ENCODE results near the gene ECI2.
"Not testable (repeated sequence)": the region's sequence is repeated elsewhere in the genome, so short reads cannot be mapped to it uniquely, and the experiment has no call there.

Gene ECI2

DNA sequence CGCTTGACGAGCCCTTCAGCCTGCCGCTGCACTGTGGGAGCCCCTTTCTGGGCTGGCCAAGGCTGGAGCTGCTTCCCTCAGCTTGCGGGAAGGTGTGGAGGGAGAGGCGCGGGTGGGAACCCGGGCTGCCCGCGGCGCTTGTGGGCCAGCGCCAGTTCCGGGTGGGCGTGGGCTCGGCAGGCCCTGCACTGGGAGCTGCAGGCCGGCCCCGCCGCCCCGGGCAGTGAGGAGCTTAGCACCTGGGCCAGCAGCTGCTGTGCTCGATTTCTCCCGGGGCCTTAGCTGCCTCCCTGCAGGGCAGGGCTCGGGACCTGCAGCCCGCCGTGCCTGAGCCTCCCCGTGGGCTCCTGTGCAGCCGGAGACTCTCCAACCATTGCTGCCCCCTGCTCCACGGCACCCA lies 45.3 kb downstream of the ECI2 start:
- H3K9ac ChIP-seq (ENCODE audit: low read length); H3K4me1 ChIP-seq (ENCODE audit: insufficient read depth, low read length); H3K27ac ChIP-seq (ENCODE audit: low read depth, low read length); H3K9me3 ChIP-seq (ENCODE audit: low read length); H3K4me3 ChIP-seq (ENCODE audit: low read depth in 1 of 2, low read length in 2 of 2); H3K36me3 ChIP-seq (ENCODE audit: insufficient read depth, low read length); H3K27me3 ChIP-seq (ENCODE audit: control insufficient read depth in 1 of 2, insufficient read depth in 2 of 2, low read length in 2 of 2): not testable (repeated sequence)

DNA sequence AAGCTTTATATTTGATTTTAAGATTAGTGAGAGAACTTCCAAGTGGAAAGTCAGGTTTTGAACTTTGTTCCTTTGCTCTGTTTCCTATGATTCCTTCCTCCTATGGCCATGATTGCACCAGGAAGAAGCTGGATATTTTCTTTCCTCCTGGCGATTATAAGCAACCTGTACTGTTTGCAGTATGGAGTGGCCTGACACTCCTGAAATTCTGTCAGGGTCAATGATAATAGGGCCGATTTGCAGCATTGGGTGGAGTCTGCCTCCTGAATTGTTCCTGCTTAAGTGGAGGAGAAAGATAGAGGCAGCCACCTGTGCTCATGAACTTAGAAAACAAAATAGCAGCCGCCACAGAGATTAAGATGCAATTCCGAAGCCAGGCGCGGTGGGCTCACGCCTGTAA lies 46.7 kb downstream of the ECI2 start:
- no peaks in the 10 kb centered on the region for H3K4me1 ChIP-seq (ENCODE audit: insufficient read depth, low read length)
- no peak overlapping the region for H3K27ac ChIP-seq (ENCODE audit: low read depth, low read length)
- no peaks in the 10 kb centered on the region for H3K36me3 ChIP-seq (ENCODE audit: insufficient read depth, low read length)
- H3K4me3 ChIP-seq (ENCODE audit: low read depth in 1 of 2, low read length in 2 of 2): no peak overlapping the region
- no peaks in the 10 kb centered on the region for H3K27me3 ChIP-seq (ENCODE audit: control insufficient read depth in 1 of 2, insufficient read depth in 2 of 2, low read length in 2 of 2)
- no peaks in the 10 kb centered on the region for H3K9me3 ChIP-seq (ENCODE audit: low read length)
- no peak overlapping the region for H3K9ac ChIP-seq (ENCODE audit: low read length)

DNA sequence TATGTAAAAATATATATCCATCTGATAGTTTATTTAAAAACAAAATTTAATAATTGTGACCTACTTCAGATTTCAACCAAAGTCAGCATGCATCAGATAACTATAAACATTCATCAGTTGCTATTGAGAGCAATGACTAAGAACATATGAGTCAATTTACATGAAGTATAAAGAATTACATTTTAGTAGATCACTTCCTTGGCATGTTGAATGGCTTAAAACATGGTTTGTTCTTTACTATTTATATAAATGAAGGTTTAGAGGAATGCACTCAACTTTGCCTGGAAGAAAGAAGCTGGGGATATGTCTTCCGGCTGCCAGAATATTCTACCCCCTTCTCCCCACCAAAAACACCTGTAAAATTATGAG lies 50.1 kb downstream of the ECI2 start:
- Histone ChIP-seq H3K27me3 (ENCODE audit: control insufficient read depth in 1 of 2, insufficient read depth in 2 of 2, low read length in 2 of 2) (no peaks in the 10 kb centered on the region), H3K27ac (ENCODE audit: low read depth, low read length) (no peak overlapping the region), H3K9ac (ENCODE audit: low read length) (no peak overlapping the region), H3K4me1 (ENCODE audit: insufficient read depth, low read length) (no peaks in the 10 kb centered on the region), H3K4me3 (ENCODE audit: low read depth in 1 of 2, low read length in 2 of 2) (no peak overlapping the region), H3K36me3 (ENCODE audit: insufficient read depth, low read length) (no peaks in the 10 kb centered on the region), H3K9me3 (ENCODE audit: low read length) (no peaks in the 10 kb centered on the region)

DNA sequence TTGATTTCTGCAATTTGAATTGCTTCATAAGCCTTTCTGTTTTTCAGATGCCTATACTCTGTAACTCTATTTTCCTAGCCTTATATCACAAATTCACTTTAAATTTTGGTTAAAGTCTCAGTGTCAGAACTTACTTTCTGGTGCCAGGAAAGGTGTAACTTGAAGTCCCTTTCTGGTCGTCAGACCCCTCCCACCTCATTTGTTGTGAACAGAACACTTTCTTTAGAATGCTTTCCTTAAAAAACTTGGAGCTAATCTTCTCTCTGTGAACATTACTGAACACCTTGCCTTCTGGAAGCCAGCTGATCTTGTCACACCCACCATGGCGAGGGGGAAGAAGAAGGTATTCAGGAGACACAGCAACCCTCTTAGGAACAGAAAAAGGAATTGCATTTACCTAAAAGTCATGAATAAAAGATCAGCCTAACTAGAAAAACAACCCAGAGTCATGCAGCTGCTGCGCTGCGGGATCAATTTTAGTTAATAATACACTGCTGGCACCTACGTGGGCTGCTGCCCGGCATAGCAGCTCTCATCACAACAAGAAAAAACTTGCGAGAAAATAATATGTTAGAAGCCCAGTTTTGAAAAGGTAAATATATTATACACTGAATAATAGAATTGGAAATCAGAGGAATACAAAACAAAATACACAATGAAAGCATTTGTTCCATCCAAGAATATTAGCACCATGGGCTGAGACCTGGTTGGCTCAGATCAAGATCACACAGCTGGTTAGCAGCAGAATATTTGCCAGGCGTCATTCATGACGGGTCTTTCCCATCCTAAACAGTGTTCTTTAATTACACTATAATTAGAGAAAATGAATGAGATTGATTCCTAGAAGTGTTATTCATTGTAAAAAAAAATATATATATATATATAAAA lies 50.7 kb downstream of the ECI2 start:
- H3K4me1 ChIP-seq (ENCODE audit: insufficient read depth, low read length): no peaks in the 10 kb centered on the region
- H3K9me3 ChIP-seq (ENCODE audit: low read length): no peaks in the 10 kb centered on the region
- no peak overlapping the region for H3K9ac ChIP-seq (ENCODE audit: low read length)
- H3K4me3 ChIP-seq (ENCODE audit: low read depth in 1 of 2, low read length in 2 of 2): no peak overlapping the region
- no peak overlapping the region for H3K27ac ChIP-seq (ENCODE audit: low read depth, low read length)
- H3K36me3 ChIP-seq (ENCODE audit: insufficient read depth, low read length): no peaks in the 10 kb centered on the region
- no peaks in the 10 kb centered on the region for H3K27me3 ChIP-seq (ENCODE audit: control insufficient read depth in 1 of 2, insufficient read depth in 2 of 2, low read length in 2 of 2)

DNA sequence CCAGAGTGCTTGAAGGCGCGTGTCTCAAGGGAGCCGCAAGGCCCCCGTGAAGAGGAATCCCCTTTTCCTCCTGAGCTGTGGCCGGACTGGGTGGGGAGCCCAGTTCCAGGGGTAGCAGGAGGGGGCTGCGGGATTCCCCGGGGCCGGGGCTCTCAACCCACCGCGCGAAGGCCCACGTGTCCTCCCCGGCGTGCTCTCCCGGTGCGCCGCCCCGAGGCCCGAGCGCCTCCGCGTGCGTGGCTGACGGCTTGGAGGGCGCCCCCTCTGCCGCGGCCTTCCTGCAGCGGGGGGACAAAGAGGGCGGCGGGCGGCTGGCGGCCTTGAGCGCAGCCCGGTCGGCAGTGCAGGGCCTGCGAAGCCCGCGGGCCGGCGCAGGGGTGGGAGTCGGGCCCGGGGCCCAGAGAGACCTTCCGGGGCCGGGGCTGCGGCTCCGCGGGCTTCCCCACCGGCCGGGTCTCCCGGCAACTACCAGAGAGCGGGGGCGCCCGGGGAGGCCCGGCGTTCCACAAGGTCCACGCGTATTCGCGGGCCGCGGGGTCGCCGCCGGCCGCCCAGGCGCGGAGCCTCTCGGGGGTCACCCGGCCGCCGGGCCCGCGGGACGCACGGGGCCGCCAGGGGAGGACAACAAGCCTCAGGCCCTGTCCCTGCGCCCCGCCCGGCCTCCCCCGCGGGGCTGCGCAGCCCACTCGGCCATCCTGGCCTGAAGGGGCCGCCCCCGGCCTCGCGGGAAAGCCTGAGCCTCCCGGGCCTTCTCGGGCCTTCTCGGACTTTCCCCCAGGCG lies 56.5 kb downstream of the ECI2 start, which contains the start of gene FAM217A:
Gene FAM217A, minus strand, starts transcription at position 447 of the 781 bp plus-strand sequence. CDS start 1,723 bp downstream, outside the sequence.
- Histone ChIP-seq H3K9ac (ENCODE audit: low read length) (no peak within 1 kb of the TSS), H3K4me3 (ENCODE audit: low read depth in 1 of 2, low read length in 2 of 2) (no peak within 1 kb of the TSS), H3K9me3 (ENCODE audit: low read length) (no peaks in the 10 kb centered on the region), H3K4me1 (ENCODE audit: insufficient read depth, low read length) (no peaks in the 10 kb centered on the region), H3K27me3 (ENCODE audit: control insufficient read depth in 1 of 2, insufficient read depth in 2 of 2, low read length in 2 of 2) (peaks cover 0 to 7% of the 10 kb centered on the region in 2 donors), H3K36me3 (ENCODE audit: insufficient read depth, low read length) (no peaks in the 10 kb centered on the region), H3K27ac (ENCODE audit: low read depth, low read length) (no peak within 1 kb of the TSS)

DNA sequence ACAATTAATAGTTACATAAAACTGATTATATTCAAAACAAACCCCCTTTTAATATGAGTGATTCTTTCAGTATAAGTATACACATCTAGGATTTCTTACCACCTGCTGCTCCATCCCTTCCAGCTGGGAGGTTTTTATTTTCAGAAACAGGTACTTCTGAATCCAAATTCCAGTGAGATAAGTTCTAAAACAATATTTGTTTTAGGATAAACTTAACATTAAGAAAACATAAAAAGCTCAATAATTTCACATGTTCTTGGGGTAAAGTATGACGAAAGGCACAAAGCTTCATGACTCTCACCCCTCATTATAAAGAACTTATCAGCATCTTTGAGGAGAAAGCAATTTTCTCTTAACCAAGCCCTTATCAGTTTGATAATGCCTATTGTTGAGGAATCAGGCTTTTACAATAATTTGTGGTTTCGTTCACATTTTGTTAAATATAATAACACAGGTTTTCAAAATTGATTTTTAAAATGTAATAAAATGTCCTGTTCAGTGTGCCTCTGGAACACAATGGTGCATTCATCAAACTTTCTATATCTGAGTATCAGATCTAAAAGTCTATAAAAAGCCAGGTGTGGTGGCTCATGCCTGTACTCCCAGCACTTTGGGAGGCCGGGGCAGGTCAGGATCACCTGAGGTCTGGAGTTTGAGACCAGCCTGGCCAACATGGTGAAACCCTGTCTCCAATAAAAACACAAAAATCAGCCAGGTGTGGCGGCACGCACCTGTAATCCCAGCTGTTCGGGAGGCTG lies 60.7 kb downstream of the ECI2 start:
- Histone ChIP-seq H3K4me1 (ENCODE audit: insufficient read depth, low read length) (no peaks in the 10 kb centered on the region), H3K27ac (ENCODE audit: low read depth, low read length) (no peak overlapping the region), H3K9me3 (ENCODE audit: low read length) (no peaks in the 10 kb centered on the region), H3K27me3 (ENCODE audit: control insufficient read depth in 1 of 2, insufficient read depth in 2 of 2, low read length in 2 of 2) (peaks cover 0 to 7% of the 10 kb centered on the region in 2 donors), H3K36me3 (ENCODE audit: insufficient read depth, low read length) (no peaks in the 10 kb centered on the region), H3K9ac (ENCODE audit: low read length) (no peak overlapping the region), H3K4me3 (ENCODE audit: low read depth in 1 of 2, low read length in 2 of 2) (no peak overlapping the region)

DNA sequence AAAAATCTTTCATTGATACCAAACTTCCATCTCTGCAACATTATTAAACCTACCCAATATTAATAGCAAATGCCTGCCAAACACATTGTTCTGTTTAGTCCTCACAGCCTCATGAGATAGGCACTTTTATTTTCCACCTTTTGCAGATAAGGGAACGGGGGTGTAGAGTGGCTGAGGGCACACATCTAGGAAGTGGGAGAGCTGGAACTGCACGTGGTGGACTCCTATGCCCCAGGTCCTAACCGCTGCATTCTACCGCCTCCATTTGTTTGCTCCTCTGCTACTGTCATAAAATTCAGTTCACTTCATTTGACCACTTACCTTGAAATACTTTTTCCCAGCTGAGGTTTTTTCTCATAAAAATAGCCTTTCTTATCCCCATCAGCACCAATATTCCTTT lies 64.0 kb downstream of the ECI2 start:
- Histone ChIP-seq H3K27ac (ENCODE audit: low read depth, low read length) (no peak overlapping the region), H3K27me3 (ENCODE audit: control insufficient read depth in 1 of 2, insufficient read depth in 2 of 2, low read length in 2 of 2) (no peaks in the 10 kb centered on the region), H3K36me3 (ENCODE audit: insufficient read depth, low read length) (no peaks in the 10 kb centered on the region), H3K9ac (ENCODE audit: low read length) (no peak overlapping the region), H3K9me3 (ENCODE audit: low read length) (no peaks in the 10 kb centered on the region), H3K4me1 (ENCODE audit: insufficient read depth, low read length) (no peaks in the 10 kb centered on the region), H3K4me3 (ENCODE audit: low read depth in 1 of 2, low read length in 2 of 2) (no peak overlapping the region)

DNA sequence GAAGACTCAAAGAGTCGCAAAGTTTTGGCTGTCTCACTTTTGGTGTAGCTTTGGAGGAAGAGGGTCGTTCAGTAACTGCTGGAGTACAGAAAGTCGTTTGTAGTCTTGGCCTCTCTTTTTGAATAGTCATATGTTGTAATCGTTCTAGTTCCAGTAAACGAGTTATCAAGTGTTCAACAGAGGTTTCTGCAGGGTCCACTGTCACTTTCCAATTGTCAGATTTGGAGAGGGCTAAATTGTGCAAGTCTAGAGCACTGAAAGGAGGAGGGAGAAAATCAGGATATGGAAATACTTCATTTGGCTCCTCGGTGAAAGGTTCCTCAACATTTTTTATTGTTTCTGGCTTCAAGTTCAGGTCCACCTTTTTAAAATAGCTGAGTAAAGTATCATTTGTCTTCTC lies 66.2 kb downstream of the ECI2 start:
- H3K4me3 ChIP-seq (ENCODE audit: low read depth in 1 of 2, low read length in 2 of 2): no peak overlapping the region
- H3K27me3 ChIP-seq (ENCODE audit: control insufficient read depth in 1 of 2, insufficient read depth in 2 of 2, low read length in 2 of 2): no peaks in the 10 kb centered on the region
- no peak overlapping the region for H3K9ac ChIP-seq (ENCODE audit: low read length)
- H3K36me3 ChIP-seq (ENCODE audit: insufficient read depth, low read length): no peaks in the 10 kb centered on the region
- H3K9me3 ChIP-seq (ENCODE audit: low read length): no peaks in the 10 kb centered on the region
- no peak overlapping the region for H3K27ac ChIP-seq (ENCODE audit: low read depth, low read length)
- no peaks in the 10 kb centered on the region for H3K4me1 ChIP-seq (ENCODE audit: insufficient read depth, low read length)

DNA sequence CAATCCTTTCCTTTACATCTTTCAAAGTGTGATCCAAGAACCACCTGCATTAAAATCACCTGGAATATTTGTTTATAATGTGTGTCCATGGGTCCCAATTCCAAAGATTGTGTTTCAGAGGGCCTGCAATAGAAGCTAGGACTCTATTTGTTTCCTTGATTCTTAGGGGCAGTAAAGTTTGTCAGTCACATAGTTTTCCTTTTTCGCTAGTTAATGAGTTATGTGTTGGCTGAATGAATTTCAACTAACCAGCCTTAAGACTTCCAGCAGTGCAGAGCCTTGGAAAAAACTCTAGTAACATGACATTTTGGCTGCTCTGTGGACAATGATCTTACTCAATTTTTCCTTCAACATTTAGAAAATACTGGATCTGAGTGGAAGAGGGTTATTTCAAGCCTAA lies 67.7 kb downstream of the ECI2 start:
- Histone ChIP-seq H3K4me1 (ENCODE audit: insufficient read depth, low read length) (no peaks in the 10 kb centered on the region), H3K9me3 (ENCODE audit: low read length) (no peaks in the 10 kb centered on the region), H3K36me3 (ENCODE audit: insufficient read depth, low read length) (peaks cover 13% of the 10 kb centered on the region), H3K27me3 (ENCODE audit: control insufficient read depth in 1 of 2, insufficient read depth in 2 of 2, low read length in 2 of 2) (no peaks in the 10 kb centered on the region), H3K9ac (ENCODE audit: low read length) (no peak overlapping the region), H3K4me3 (ENCODE audit: low read depth in 1 of 2, low read length in 2 of 2) (no peak overlapping the region), H3K27ac (ENCODE audit: low read depth, low read length) (no peak overlapping the region)

DNA sequence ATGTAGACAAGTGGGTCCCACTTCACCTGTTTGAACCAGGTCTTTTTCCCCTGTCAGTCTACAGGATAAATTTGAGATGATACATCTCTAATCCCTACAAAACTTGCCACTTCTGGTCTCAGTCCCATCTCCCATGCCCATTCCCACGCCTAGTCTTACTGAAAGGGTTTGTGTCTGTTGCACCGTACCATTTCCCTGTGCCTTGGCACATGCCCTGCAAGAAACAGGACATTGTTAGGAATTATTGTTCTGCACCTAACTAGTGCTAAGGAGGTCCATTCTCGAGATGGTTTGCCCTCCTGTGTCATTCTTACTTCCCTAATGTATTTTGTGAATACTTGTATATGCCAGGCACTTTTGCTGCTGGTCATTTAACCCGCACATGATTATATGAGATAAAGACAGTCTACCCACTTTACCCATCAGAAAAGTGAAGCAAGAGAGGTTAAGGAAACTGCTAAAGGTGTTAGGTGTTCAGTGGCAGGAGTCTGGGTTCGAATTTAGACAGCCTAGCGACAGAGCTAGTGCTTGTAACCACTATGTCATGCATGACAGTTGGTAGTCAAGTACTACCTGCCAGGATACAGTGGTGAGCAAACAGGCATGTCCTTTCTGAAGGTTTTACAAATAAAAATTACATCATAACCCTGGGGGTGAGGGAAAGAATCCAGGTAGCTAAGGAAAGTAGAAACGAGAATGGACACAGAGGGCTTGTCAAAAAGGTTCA lies 69.2 kb downstream of the ECI2 start:
- no peak overlapping the region for H3K4me3 ChIP-seq (ENCODE audit: low read depth in 1 of 2, low read length in 2 of 2)
- H3K9me3 ChIP-seq (ENCODE audit: low read length): no peaks in the 10 kb centered on the region
- no peaks in the 10 kb centered on the region for H3K4me1 ChIP-seq (ENCODE audit: insufficient read depth, low read length)
- no peaks in the 10 kb centered on the region for H3K27me3 ChIP-seq (ENCODE audit: control insufficient read depth in 1 of 2, insufficient read depth in 2 of 2, low read length in 2 of 2)
- H3K36me3 ChIP-seq (ENCODE audit: insufficient read depth, low read length): peaks cover 27% of the 10 kb centered on the region
- H3K27ac ChIP-seq (ENCODE audit: low read depth, low read length): no peak overlapping the region
- no peak overlapping the region for H3K9ac ChIP-seq (ENCODE audit: low read length)

Measured in muscle layer of colon (tissue), 2 donors.